Measurements from ENCODE around the gene ADI1.
"Not testable (repeated sequence)": the region's sequence is repeated elsewhere in the genome, so short reads cannot be mapped to it uniquely, and the experiment has no call there.

The ADI1 gene

DNA sequence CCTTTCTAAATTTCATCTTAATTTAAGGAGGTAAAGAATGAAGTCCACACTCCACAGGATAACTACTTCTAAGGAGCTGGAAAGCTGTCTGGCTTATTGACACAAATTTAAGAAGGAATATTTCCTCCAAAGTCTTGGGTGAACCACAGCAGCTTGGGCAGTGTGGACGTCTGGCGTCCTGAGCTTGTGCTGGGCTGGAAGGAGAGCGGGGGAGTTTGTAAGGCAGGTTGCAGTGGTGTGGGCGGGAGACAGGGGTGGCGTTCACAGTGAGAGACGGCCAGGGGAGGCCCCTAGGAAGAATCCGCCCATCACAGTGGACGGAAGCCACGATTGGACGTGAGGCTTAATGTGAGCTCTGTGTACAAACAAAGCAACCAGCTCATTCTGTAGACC lies 25.7 kb downstream of the ADI1 start:
- Histone ChIP-seq H3K4me1 (ENCODE audit: control insufficient read depth, insufficient read depth, low read length) (peaks cover 4% of the 10 kb centered on the region), H3K9me3 (ENCODE audit: control insufficient read depth in 2 of 2, low read length in 2 of 2) (no peaks in the 10 kb centered on the region), H3K27ac (ENCODE audit: low read length) (no peak overlapping the region), H3K36me3 (ENCODE audit: control insufficient read depth in 2 of 2, insufficient read depth in 2 of 2, low read length in 2 of 2) (peaks cover 12 to 19% of the 10 kb centered on the region in 2 donors), H3K9ac (ENCODE audit: low read length in 2 of 2) (peak overlapping the region in 1 of 2 donors; percentile 27), H3K27me3 (ENCODE audit: control insufficient read depth in 1 of 2, insufficient read depth in 2 of 2, low read length in 2 of 2) (no peaks in the 10 kb centered on the region), H3K4me3 (ENCODE audit: low read length in 2 of 2) (peak overlapping the region; percentile 46 to 54)

GRCh38 chr2:3492951-3493614 lies 26.2 kb downstream of the ADI1 start:
- Histone ChIP-seq H3K4me3 (ENCODE audit: low read length in 2 of 2) (peak overlapping the region in 1 of 2 donors; percentile 54), H3K27ac (ENCODE audit: low read length) (no peak overlapping the region)

GRCh38 chr2:3492475-3492787 lies 26.9 kb downstream of the ADI1 start:
- H3K36me3 ChIP-seq (ENCODE audit: control insufficient read depth in 2 of 2, insufficient read depth in 2 of 2, low read length in 2 of 2) = peaks cover 7 to 12% of the 10 kb centered on the region in 2 donors
- not testable (repeated sequence) for H3K4me1 ChIP-seq (ENCODE audit: control insufficient read depth, insufficient read depth, low read length); H3K9ac ChIP-seq (ENCODE audit: low read length in 2 of 2); H3K4me3 ChIP-seq (ENCODE audit: low read length in 2 of 2); H3K27ac ChIP-seq (ENCODE audit: low read length); H3K27me3 ChIP-seq (ENCODE audit: control insufficient read depth in 1 of 2, insufficient read depth in 2 of 2, low read length in 2 of 2); H3K9me3 ChIP-seq (ENCODE audit: control insufficient read depth in 2 of 2, low read length in 2 of 2)

More at GRCh38 chr2:3492951-3493614, 26.2 kb downstream of the ADI1 start:
- H3K9me3 ChIP-seq (ENCODE audit: control insufficient read depth in 2 of 2, low read length in 2 of 2) = no peaks in the 10 kb centered on the region
- H3K27me3 ChIP-seq (ENCODE audit: control insufficient read depth in 1 of 2, insufficient read depth in 2 of 2, low read length in 2 of 2) = no peaks in the 10 kb centered on the region
- peaks cover 4% of the 10 kb centered on the region for H3K4me1 ChIP-seq (ENCODE audit: control insufficient read depth, insufficient read depth, low read length)
- peaks cover 8 to 15% of the 10 kb centered on the region in 2 donors for H3K36me3 ChIP-seq (ENCODE audit: control insufficient read depth in 2 of 2, insufficient read depth in 2 of 2, low read length in 2 of 2)
- H3K9ac ChIP-seq (ENCODE audit: low read length in 2 of 2) = no peak overlapping the region

DNA sequence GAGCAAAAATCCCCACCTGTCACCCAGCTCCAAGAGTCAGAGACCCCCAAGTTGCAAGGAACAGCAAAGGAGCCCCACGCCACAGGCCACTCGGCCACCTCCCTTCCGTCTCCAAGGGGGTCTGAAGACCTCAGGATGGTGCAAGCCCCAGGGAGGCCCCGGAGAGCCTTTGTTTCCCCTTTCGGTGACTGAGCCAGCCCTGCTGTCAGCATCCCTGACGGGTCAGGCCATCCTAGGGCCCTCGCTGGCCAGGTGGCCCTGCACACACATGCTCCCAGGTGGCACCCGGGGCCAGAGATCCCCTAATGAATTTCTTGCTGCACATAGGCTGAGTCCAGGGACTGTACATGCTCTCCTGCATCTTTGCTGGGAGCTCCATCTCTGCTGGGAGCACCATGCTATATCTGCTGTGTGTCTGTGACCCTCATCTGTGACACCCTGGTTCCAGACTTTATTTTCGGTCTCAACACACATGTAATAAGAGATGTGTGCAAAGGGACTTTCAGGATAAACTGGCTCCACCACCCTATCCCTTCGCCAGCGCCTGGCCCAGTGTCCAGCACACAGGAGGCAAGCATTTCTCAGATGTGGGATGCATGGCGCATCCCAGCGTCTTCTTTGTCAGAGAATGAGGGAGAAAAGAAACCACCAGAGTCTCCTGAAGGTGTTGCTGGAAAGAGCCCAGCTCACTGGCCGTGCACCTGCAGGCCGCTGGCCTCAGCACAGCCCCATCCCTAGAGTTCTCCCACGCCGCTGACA lies 27.4 kb downstream of the ADI1 start:
- no peaks in the 10 kb centered on the region for H3K27me3 ChIP-seq (ENCODE audit: control insufficient read depth in 1 of 2, insufficient read depth in 2 of 2, low read length in 2 of 2)
- peaks cover 1 to 8% of the 10 kb centered on the region in 2 donors for H3K36me3 ChIP-seq (ENCODE audit: control insufficient read depth in 2 of 2, insufficient read depth in 2 of 2, low read length in 2 of 2)
- no peak overlapping the region for H3K9ac ChIP-seq (ENCODE audit: low read length in 2 of 2)
- no peak overlapping the region for H3K4me3 ChIP-seq (ENCODE audit: low read length in 2 of 2)
- H3K27ac ChIP-seq (ENCODE audit: low read length) = no peak overlapping the region
- peaks cover 0 to 5% of the 10 kb centered on the region in 2 donors for H3K9me3 ChIP-seq (ENCODE audit: control insufficient read depth in 2 of 2, low read length in 2 of 2)
- peaks cover 4% of the 10 kb centered on the region for H3K4me1 ChIP-seq (ENCODE audit: control insufficient read depth, insufficient read depth, low read length)

DNA sequence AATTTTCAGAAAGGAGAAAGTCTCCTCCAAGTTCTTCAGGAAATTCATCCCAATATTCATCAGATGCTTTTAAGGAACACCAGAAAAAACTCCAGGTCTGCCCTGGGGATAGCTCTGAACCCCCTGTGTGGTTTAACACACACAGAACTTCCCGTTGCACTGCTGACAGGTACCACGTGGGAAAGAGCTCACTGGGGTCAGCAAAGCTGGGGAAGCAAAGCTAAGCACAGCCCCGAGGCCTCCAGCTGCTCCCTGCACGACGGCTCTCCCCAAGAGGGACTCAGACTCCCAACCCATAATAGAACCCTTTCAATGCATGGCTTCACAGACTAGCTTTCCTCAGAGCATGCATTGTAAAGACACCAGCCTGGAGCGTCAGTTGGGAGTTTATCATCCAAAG lies 28.0 kb downstream of the ADI1 start:
- H3K27ac ChIP-seq (ENCODE audit: low read length) = no peak overlapping the region
- peaks cover 0 to 6% of the 10 kb centered on the region in 2 donors for H3K9me3 ChIP-seq (ENCODE audit: control insufficient read depth in 2 of 2, low read length in 2 of 2)
- H3K27me3 ChIP-seq (ENCODE audit: control insufficient read depth in 1 of 2, insufficient read depth in 2 of 2, low read length in 2 of 2) = no peaks in the 10 kb centered on the region
- peaks cover 0 to 6% of the 10 kb centered on the region in 2 donors for H3K36me3 ChIP-seq (ENCODE audit: control insufficient read depth in 2 of 2, insufficient read depth in 2 of 2, low read length in 2 of 2)
- no peak overlapping the region for H3K4me3 ChIP-seq (ENCODE audit: low read length in 2 of 2)
- H3K4me1 ChIP-seq (ENCODE audit: control insufficient read depth, insufficient read depth, low read length) = peaks cover 4% of the 10 kb centered on the region
- no peak overlapping the region for H3K9ac ChIP-seq (ENCODE audit: low read length in 2 of 2)

- peaks cover 0 to 6% of the 10 kb centered on the region in 2 donors for H3K9me3 ChIP-seq (ENCODE audit: control insufficient read depth in 2 of 2, low read length in 2 of 2)
- peaks cover 0 to 5% of the 10 kb centered on the region in 2 donors for H3K36me3 ChIP-seq (ENCODE audit: control insufficient read depth in 2 of 2, insufficient read depth in 2 of 2, low read length in 2 of 2)
- no peaks in the 10 kb centered on the region for H3K27me3 ChIP-seq (ENCODE audit: control insufficient read depth in 1 of 2, insufficient read depth in 2 of 2, low read length in 2 of 2)
- H3K4me3 ChIP-seq (ENCODE audit: low read length in 2 of 2) = no peak overlapping the region
- no peak overlapping the region for H3K27ac ChIP-seq (ENCODE audit: low read length)
- peaks cover 4% of the 10 kb centered on the region for H3K4me1 ChIP-seq (ENCODE audit: control insufficient read depth, insufficient read depth, low read length)
- H3K9ac ChIP-seq (ENCODE audit: low read length in 2 of 2) = no peak overlapping the region
Observed at GRCh38 chr2:3490191-3491170, 28.9 kb downstream of the ADI1 start.

GRCh38 chr2:3489764-3490115 lies 29.6 kb downstream of the ADI1 start:
- Histone ChIP-seq H3K4me3 (ENCODE audit: low read length in 2 of 2) (no peak overlapping the region), H3K36me3 (ENCODE audit: control insufficient read depth in 2 of 2, insufficient read depth in 2 of 2, low read length in 2 of 2) (peaks cover 0 to 2% of the 10 kb centered on the region in 2 donors), H3K9ac (ENCODE audit: low read length in 2 of 2) (no peak overlapping the region), H3K9me3 (ENCODE audit: control insufficient read depth in 2 of 2, low read length in 2 of 2) (peaks cover 0 to 6% of the 10 kb centered on the region in 2 donors), H3K27me3 (ENCODE audit: control insufficient read depth in 1 of 2, insufficient read depth in 2 of 2, low read length in 2 of 2) (no peaks in the 10 kb centered on the region), H3K27ac (ENCODE audit: low read length) (no peak overlapping the region), H3K4me1 (ENCODE audit: control insufficient read depth, insufficient read depth, low read length) (peaks cover 4% of the 10 kb centered on the region)

DNA sequence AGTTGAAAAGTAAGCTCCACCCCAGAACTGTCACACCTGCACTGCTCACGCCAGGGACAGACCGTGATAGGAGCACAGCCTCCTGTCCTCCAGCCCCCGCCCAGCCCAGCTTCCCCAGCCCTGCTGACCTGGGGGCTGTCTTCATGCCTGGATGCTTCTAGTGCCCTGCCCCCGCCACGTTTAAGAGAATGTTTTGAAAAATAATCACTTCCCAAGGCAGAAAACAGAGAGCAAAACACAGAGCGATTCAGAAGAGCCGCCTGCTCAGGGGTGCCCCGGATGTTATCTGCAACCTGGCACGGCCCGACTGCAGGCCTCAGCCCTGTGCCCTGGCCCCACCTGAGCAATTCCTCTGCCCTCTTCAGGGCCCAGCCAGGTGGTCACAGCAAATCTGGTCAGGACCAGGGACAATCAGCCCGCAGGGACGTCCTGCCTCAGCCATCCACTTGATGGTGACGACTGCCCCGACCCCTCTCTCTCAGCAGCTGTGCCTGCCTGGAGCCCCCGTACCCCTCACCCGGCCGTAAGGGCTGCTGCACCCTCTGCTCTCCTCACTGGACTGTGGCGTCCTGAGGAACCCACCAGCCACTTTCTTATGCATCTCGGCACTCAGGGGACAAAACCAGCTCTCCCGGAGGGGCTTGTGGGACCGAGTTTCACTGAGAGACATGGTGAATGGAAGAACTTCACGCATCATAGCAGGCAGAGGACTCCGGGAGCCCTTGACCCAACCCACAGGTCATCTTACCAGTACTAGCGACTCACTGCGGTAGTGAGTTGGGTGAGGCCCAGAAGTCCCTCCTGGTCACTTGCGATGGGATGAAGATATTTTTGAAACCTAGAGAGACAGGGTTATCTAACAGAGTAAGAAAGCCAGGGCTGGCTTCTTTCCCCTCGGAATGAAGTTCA lies 30.2 kb downstream of the ADI1 start:
- H3K27me3 ChIP-seq (ENCODE audit: control insufficient read depth in 1 of 2, insufficient read depth in 2 of 2, low read length in 2 of 2) = no peaks in the 10 kb centered on the region
- H3K9me3 ChIP-seq (ENCODE audit: control insufficient read depth in 2 of 2, low read length in 2 of 2) = peaks cover 0 to 6% of the 10 kb centered on the region in 2 donors
- H3K27ac ChIP-seq (ENCODE audit: low read length) = no peak overlapping the region
- H3K36me3 ChIP-seq (ENCODE audit: control insufficient read depth in 2 of 2, insufficient read depth in 2 of 2, low read length in 2 of 2) = peaks cover 0 to 2% of the 10 kb centered on the region in 2 donors
- H3K9ac ChIP-seq (ENCODE audit: low read length in 2 of 2) = no peak overlapping the region
- H3K4me1 ChIP-seq (ENCODE audit: control insufficient read depth, insufficient read depth, low read length) = peaks cover 4% of the 10 kb centered on the region
- H3K4me3 ChIP-seq (ENCODE audit: low read length in 2 of 2) = no peak overlapping the region

DNA sequence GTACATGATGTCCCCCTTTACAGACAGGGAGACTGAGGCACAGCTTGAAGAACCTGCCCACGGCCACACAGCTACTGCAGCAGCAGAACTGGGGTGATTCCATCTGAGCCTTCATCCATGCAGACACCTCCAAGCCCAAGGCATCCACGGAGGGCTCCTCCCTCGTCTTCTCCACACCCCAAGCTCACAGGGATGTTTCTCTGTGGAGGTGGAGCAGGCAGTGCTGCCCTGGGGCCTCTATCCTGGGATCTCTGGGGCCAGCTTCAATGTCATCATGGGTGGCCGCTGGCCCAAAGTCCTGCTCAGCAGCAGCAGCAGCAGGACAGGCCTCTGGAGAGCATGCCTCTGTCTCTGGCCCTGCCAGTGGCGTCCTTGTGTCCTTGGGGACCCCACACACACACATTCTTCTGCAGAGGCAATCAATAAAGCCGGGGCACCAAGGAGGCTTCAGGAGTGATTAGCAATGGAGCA lies 31.2 kb downstream of the ADI1 start:
- peaks cover 4% of the 10 kb centered on the region for H3K4me1 ChIP-seq (ENCODE audit: control insufficient read depth, insufficient read depth, low read length)
- no peak overlapping the region for H3K9ac ChIP-seq (ENCODE audit: low read length in 2 of 2)
- no peak overlapping the region for H3K4me3 ChIP-seq (ENCODE audit: low read length in 2 of 2)
- H3K27ac ChIP-seq (ENCODE audit: low read length) = no peak overlapping the region
- peaks cover 0 to 6% of the 10 kb centered on the region in 2 donors for H3K9me3 ChIP-seq (ENCODE audit: control insufficient read depth in 2 of 2, low read length in 2 of 2)
- H3K27me3 ChIP-seq (ENCODE audit: control insufficient read depth in 1 of 2, insufficient read depth in 2 of 2, low read length in 2 of 2) = no peaks in the 10 kb centered on the region
- H3K36me3 ChIP-seq (ENCODE audit: control insufficient read depth in 2 of 2, insufficient read depth in 2 of 2, low read length in 2 of 2) = peaks cover 0 to 2% of the 10 kb centered on the region in 2 donors

- H3K4me1 ChIP-seq (ENCODE audit: control insufficient read depth, insufficient read depth, low read length) = peaks cover 7% of the 10 kb centered on the region
- H3K27ac ChIP-seq (ENCODE audit: low read length) = no peak overlapping the region
- peaks cover 0 to 6% of the 10 kb centered on the region in 2 donors for H3K9me3 ChIP-seq (ENCODE audit: control insufficient read depth in 2 of 2, low read length in 2 of 2)
- no peak overlapping the region for H3K9ac ChIP-seq (ENCODE audit: low read length in 2 of 2)
- H3K27me3 ChIP-seq (ENCODE audit: control insufficient read depth in 1 of 2, insufficient read depth in 2 of 2, low read length in 2 of 2) = no peaks in the 10 kb centered on the region
- H3K36me3 ChIP-seq (ENCODE audit: control insufficient read depth in 2 of 2, insufficient read depth in 2 of 2, low read length in 2 of 2) = peaks cover 0 to 2% of the 10 kb centered on the region in 2 donors
- H3K4me3 ChIP-seq (ENCODE audit: low read length in 2 of 2) = no peak overlapping the region
Observed at GRCh38 chr2:3487432-3487831, 31.9 kb downstream of the ADI1 start.

Measured in stomach smooth muscle (tissue), 2 donors.